COLO829 (cell line): ENCODE data around the gene FUT2.
"Not testable (repeated sequence)": the region's sequence is repeated elsewhere in the genome, so short reads cannot be mapped to it uniquely, and the experiment has no call there.

Source experiments
- DNase-seq: peaks from one replicate; pipeline ENCODE4 v3.0.0; 2012; ENCODE audit warnings: low spot score

FUT2 gene

GRCh38 chr19:48702701-48703100 is 6.9 kb downstream of the FUT2 start:
- no peak for DNase-seq

DNA sequence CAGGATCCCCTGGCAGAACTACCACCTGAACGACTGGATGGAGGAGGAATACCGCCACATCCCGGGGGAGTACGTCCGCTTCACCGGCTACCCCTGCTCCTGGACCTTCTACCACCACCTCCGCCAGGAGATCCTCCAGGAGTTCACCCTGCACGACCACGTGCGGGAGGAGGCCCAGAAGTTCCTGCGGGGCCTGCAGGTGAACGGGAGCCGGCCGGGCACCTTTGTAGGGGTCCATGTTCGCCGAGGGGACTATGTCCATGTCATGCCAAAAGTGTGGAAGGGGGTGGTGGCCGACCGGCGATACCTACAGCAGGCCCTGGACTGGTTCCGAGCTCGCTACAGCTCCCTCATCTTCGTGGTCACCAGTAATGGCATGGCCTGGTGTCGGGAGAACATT is 7.5 kb downstream of the FUT2 start:
- DNase-seq = no peak

- DNase-seq = no peak
Measured at GRCh38 chr19:48705431-48705830, 9.7 kb downstream of the FUT2 start.

DNA sequence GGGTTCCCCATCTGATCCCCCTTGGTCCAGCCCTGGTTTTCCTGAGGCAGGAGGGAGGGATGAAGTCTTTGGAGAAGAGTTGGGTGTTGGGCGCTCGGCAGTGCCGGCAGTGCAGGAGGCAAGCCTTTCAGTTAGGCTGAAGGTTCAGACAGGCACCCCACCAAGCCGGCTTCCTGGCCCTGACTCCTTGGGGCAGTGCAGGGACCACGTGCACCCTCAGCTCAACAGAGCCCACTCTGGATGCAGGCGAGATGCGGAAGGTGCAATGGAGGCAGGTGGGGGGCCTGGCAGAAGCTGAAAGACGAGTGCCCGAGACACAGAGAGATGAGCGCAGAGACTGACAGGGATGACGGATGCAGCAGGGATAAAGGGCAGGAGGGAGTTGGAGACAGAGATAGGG is 12.7 kb downstream of the FUT2 start:
- DNase-seq = no peak

DNA sequence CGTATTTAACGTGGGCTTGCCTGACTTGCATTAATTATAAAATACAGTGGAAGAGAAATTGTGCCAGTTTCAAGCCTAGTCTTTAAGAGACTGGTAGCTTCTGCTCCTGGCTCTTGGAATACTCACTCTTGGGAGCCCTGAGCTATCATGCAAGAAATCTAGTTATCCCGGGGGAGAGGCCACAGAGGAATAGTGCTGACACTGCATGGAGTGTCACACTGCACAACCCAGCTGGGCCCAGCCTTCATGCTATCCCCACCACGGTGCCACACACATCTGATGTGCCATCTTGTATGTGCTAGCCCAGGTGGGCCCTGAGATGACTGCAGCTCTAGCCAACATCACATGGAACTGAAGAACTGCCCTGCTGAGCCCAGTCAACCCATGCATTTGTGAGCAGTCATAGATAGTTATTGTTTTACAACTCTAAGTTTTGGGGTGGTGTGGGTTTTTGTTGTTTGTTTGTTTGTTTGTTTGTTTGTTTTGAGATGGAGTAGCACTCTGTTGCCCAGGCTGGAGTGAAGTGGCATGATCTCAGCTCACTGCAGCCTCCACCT is 15.4 kb downstream of the FUT2 start:
- no peak for DNase-seq

DNA sequence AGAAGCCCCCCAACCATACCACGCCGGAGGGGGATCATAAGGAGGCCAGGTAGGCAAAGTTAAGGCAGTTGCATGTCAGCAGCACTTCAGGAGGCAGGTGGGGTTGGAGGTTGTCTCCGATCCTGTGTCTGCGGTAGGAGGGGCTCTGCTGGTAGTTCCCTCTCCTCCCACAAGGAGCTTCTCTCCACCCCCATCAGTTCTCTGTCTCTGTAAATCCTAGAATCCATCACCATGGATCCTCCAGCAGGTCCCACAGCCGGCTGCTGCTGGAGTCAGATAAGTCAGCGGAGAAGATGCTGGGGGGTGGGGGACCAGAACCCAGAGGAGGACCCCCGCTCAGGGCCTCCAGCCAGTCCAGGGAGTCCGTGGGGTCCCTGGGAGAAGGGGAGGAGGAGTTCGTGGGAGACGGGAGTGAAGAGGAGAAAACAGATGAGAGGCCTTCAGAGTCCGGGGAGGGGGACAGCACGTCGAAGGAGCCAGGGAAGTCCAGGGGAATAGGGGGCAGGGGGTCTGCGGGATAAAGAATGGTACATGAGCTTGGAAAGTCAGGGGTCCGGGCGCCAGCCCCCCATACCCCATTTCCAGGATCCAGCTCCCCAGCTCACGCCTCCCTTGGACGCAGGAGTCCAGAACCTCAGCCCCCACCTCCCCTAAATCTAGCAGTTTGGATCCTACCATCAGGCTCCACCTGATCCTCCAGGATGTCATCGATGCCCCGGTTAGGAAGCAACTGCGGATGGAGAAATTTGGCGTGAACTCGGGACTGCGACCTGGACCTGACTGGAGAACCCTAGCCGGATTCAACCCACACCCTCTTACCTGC is 17.5 kb downstream of the FUT2 start:
- peak; percentile 71 for DNase-seq

- peak; percentile 100 for DNase-seq
Measured at GRCh38 chr19:48713864-48714755, 18.3 kb downstream of the FUT2 start.

- no peak for DNase-seq
Measured at GRCh38 chr19:48714759-48715675, 19.2 kb downstream of the FUT2 start.

DNA sequence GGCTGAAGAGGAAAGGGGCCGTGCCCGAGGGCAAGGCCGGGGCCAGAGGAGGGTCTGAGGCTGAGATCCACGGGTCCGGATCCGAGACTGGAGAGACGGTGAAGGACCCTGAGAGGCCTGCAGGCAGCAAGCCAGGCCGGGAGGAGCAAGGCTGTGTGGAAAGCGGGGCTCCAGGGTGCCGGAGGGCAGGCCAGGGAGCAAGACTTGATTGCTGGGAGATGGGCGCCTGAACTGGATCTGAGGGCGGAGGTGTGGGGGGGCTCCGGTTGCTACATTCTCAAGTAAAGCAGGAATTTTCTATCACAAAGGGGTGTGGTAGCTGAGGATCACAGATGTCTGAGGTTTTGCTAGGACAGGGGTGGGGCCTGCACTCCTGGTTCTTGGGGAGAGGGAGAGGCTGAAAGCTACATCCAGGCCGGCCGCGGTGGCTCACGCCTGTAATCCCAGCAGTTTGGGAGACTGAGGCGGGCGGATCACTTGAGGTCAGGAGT is 20.0 kb downstream of the FUT2 start:
- DNase-seq = no peak

DNA sequence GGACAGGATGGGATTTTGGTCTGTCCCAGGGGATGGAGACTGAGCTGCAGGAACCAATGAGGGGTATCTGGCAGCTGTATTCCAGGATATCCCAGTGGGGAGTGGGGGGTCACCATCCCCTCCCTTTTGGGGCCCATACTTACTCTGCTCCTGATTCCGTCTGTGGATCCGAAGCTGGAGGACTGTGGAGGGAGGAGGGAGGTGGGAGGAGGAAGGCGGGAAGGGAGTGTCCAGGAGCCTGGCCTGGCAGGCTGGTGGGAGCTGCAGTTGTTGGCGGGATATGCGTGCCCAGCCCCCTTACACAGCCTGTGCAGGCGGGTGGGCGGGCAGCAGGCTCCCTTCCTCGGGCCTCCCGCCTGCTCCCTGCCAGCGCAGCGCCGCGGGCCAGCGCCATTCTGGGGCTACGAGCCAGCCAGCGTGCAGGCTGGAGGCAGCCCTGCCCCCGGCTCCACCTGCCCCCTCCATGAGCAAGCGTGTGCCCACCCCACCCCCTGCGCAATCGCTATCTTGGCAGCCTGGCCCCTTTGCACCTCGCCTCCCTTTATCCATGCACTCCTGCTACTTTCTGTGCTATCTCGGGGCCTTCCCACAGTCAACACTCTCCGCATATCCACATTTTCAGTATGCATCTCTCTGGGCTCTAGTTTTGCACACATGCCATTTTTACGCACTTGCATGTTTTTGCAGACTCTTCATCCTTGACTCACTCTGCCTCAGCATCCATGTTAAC is 21.0 kb downstream of the FUT2 start:
- DNase-seq = no peak

DNA sequence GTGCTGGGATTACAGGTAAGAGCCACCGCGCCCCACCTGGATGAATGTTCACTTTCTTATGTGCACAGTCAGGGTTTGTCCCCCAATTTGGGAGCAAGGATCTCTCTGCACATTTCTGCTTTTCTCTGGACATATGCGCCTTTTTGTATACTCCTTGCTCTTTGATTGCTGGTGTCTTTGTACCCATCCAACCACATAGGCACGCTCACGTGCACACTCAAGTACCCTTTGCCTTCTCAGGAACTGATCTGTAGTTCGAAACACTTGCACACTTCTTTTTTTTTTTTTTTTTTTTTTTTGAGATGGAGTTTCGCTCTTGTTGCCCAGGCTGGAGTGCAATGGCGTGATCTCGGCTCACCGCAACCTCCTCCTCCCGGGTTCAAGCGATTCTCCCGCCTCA is 22.3 kb downstream of the FUT2 start:
- DNase-seq = not testable (repeated sequence)

- DNase-seq = no peak
Measured at GRCh38 chr19:48718711-48719231, 23.0 kb downstream of the FUT2 start.

DNA sequence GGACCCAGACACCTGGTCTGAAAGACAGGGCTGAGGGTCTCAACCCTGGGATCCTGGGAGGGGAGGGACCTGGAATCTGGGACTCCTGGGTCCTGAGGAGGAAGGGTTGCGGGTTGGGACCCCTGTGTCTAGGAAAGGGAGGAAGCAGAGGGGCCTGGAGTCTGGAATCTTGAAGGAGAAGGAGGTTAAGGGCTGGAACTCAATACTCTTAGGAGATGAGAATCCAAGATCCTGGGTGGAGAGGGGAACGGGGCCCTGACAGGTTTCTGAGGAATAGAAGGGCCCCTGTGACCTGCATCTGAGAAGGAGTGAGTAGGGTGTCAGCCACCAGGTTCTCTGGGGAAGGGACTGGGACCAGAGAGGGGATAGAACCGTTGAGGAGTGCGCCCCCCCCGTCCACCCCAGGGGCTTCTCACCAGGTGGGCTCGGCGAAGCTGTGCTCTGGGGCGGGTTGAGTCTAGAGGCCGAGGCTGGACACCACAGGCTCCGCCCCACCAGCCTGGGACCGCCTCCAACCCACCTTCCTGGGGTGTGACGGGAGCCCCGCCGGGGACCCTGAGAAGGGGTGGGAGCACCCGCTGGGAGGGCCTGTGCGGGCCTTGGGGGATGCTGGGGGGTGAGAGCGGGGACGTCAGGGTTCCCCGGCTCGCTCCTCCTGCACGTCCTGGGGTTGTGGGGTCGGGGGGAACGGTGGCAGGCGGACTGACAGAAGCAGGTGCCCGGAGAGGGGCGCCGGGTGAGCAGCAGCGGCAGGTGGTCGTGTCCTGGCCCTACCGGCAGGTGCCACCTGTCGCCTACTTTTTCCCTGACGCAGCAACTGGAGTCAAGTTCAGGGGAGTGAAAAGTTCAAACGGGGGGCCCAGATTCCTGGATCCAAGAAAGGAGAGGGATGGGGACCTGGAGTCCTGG is 23.7 kb downstream of the FUT2 start, which contains the start of gene MAMSTR:
Gene MAMSTR (minus strand): TSS at position 463 of the 909 bp plus-strand sequence. CDS start 694 bp downstream, outside the sequence.
- no peak for DNase-seq

- no peak for DNase-seq
Measured at GRCh38 chr19:48720251-48720612, 24.5 kb downstream of the FUT2 start.

DNA sequence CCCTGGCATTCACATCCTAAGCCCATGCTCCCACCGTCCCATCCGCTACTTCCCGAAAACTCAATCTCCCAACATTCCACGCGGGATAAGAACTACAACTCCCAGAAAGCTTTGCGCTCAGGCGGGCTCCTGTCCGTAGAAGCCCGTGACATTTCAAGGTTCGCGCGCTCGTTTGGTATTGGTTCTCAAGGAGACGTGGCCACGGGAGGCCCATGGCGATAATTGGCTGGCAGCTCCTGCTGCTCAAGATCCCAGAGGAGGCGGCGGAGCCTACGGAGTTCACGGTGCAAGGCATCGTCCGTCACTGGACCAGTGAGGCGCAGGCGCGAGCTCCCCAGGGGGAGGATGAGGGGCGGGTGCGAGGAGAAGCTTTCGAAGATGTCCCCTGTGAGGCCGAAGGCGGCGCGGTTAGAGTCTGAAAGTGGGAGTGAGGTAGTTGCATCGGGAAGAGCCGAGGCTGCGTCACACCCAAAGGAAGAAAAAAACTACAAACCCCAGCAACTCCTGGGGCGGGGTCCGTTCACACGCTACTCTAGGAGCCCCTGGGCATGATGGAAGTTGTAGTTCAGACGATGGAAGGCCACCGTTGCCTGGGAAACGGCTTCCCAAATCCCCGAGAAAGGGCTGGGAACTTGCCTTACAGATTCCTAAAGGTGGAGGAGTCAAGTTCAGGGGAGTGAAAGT is 25.0 kb downstream of the FUT2 start:
- peak; percentile 89 for DNase-seq

DNA sequence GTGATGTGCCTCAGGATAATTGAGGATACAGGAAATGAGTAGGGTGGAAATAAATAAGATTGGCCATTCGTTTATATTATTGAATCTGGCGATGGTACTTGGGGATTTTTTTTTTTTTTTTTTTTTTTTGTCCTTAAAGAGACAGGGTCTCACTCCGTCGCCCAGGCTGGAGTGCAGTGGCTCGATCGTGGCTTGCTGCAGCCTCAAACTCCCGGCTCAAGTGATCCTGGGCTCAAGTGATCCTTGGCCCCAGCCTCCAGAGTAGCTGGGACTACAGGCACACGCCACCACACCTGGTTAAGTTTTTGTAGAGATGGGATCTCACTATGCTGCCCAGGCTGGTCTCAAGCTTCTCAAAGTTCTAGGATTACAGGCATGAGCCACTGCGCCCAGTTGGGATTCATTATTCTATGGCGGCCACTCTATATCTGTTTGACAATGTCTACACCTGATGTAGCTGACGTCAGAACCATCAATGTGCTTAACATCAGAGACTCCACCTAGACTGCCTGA is 26.5 kb downstream of the FUT2 start:
- DNase-seq = no peak

- DNase-seq = peak; percentile 98
Measured at GRCh38 chr19:48724796-48725753, 29.3 kb downstream of the FUT2 start.
